ENCODE measurements around the gene CAMSAP1. TPM values are rescaled to one million over a fixed set of nuclear protein-coding genes. Genes with fewer than 3 reads are reported as not detected.

Gene CAMSAP1
- total RNA-seq, 1 donor from 2014 or later: 34.8 TPM

GRCh38 chr9:135803441-135803840 is 103.9 kb downstream of the CAMSAP1 start:
- peak overlapping the region; percentile 41 for H3K27ac Mint-ChIP-seq (ENCODE audit: unreplicated experiment)
- Histone ChIP-seq H4K20me1 (ENCODE audit: insufficient read depth, low read length) (peaks cover 12% of the 10 kb centered on the region), H3K27me3 (ENCODE audit: insufficient read depth, low read length) (no peaks in the 10 kb centered on the region), H3K4me3 (ENCODE audit: insufficient read depth, low read depth, low read length) (no peak overlapping the region), H3K4me1 (ENCODE audit: insufficient read depth, low read length) (peaks cover 3% of the 10 kb centered on the region), H3K79me2 (ENCODE audit: insufficient read depth, low read length) (no peaks in the 10 kb centered on the region), H2AFZ (ENCODE audit: low read depth, low read length) (no peak overlapping the region), H3K9ac (ENCODE audit: low read length) (no peak overlapping the region), H3K4me2 (ENCODE audit: low read length) (no peak overlapping the region), H3K9me3 (ENCODE audit: insufficient read depth, low read depth, low read length) (no peaks in the 10 kb centered on the region), H3K27ac (ENCODE audit: low read depth, low read length) (no peak overlapping the region), H3K36me3 (ENCODE audit: insufficient read depth, low read length) (no peaks in the 10 kb centered on the region)
- H3K4me1 Mint-ChIP-seq (ENCODE audit: low read depth, unreplicated experiment): peaks cover 16% of the 10 kb centered on the region
- TF ChIP-seq CTCF (IDR thresholded peaks at IDR 0.05; ENCODE audit: insufficient read depth, low read depth, low read length) (no peak), EZH2 (IDR thresholded peaks at IDR 0.05; ENCODE audit: insufficient read depth, low read length) (no peak)
- H3K9me3 Mint-ChIP-seq (ENCODE audit: unreplicated experiment): peaks cover 2% of the 10 kb centered on the region
- DNase-seq (ENCODE audit: low read depth): no peak
- H3K36me3 Mint-ChIP-seq (ENCODE audit: low read depth, unreplicated experiment): no peaks in the 10 kb centered on the region
- H3K4me3 Mint-ChIP-seq (ENCODE audit: unreplicated experiment): no peak overlapping the region
- FAIRE-seq: no peak
- peaks cover 3% of the 10 kb centered on the region for H3K27me3 Mint-ChIP-seq (ENCODE audit: low read depth, unreplicated experiment)

- H3K4me2 ChIP-seq (ENCODE audit: low read length): no peak overlapping the region
- no peak for FAIRE-seq
- H3K4me1 ChIP-seq (ENCODE audit: insufficient read depth, low read length): peaks cover 3% of the 10 kb centered on the region
- H3K9me3 Mint-ChIP-seq (ENCODE audit: unreplicated experiment): peaks cover 2% of the 10 kb centered on the region
- H3K36me3 Mint-ChIP-seq (ENCODE audit: low read depth, unreplicated experiment): no peaks in the 10 kb centered on the region
- no peak overlapping the region for H3K27ac ChIP-seq (ENCODE audit: low read depth, low read length)
- H3K4me3 Mint-ChIP-seq (ENCODE audit: unreplicated experiment): no peak overlapping the region
- no peak overlapping the region for H2AFZ ChIP-seq (ENCODE audit: low read depth, low read length)
- H3K4me1 Mint-ChIP-seq (ENCODE audit: low read depth, unreplicated experiment): peaks cover 16% of the 10 kb centered on the region
- DNase-seq (ENCODE audit: low read depth): no peak
- H3K36me3 ChIP-seq (ENCODE audit: insufficient read depth, low read length): no peaks in the 10 kb centered on the region
- H3K27me3 Mint-ChIP-seq (ENCODE audit: low read depth, unreplicated experiment): peaks cover 4% of the 10 kb centered on the region
- H3K27me3 ChIP-seq (ENCODE audit: insufficient read depth, low read length): no peaks in the 10 kb centered on the region
- TF ChIP-seq EZH2 (IDR thresholded peaks at IDR 0.05; ENCODE audit: insufficient read depth, low read length) (no peak), CTCF (IDR thresholded peaks at IDR 0.05; ENCODE audit: insufficient read depth, low read depth, low read length) (no peak)
- H3K79me2 ChIP-seq (ENCODE audit: insufficient read depth, low read length): no peaks in the 10 kb centered on the region
- no peak overlapping the region for H3K4me3 ChIP-seq (ENCODE audit: insufficient read depth, low read depth, low read length)
- H4K20me1 ChIP-seq (ENCODE audit: insufficient read depth, low read length): peaks cover 8% of the 10 kb centered on the region
- H3K9ac ChIP-seq (ENCODE audit: low read length): no peak overlapping the region
- no peak overlapping the region for H3K27ac Mint-ChIP-seq (ENCODE audit: unreplicated experiment)
- no peaks in the 10 kb centered on the region for H3K9me3 ChIP-seq (ENCODE audit: insufficient read depth, low read depth, low read length)
Measured at GRCh38 chr9:135802876-135803419, 104.4 kb downstream of the CAMSAP1 start.

- H3K9me3 Mint-ChIP-seq (ENCODE audit: unreplicated experiment): peaks cover 2% of the 10 kb centered on the region
- H3K36me3 ChIP-seq (ENCODE audit: insufficient read depth, low read length): no peaks in the 10 kb centered on the region
- H3K79me2 ChIP-seq (ENCODE audit: insufficient read depth, low read length): no peaks in the 10 kb centered on the region
- TF ChIP-seq CTCF (IDR thresholded peaks at IDR 0.05; ENCODE audit: insufficient read depth, low read depth, low read length) (no peak), EZH2 (IDR thresholded peaks at IDR 0.05; ENCODE audit: insufficient read depth, low read length) (no peak)
- FAIRE-seq (no peak), DNase-seq (ENCODE audit: low read depth) (no peak)
- no peak overlapping the region for H3K27ac ChIP-seq (ENCODE audit: low read depth, low read length)
- H3K4me3 ChIP-seq (ENCODE audit: insufficient read depth, low read depth, low read length): no peak overlapping the region
- no peaks in the 10 kb centered on the region for H3K9me3 ChIP-seq (ENCODE audit: insufficient read depth, low read depth, low read length)
- no peak overlapping the region for H3K4me2 ChIP-seq (ENCODE audit: low read length)
- no peak overlapping the region for H3K9ac ChIP-seq (ENCODE audit: low read length)
- H4K20me1 ChIP-seq (ENCODE audit: insufficient read depth, low read length): peaks cover 4% of the 10 kb centered on the region
- H3K4me3 Mint-ChIP-seq (ENCODE audit: unreplicated experiment): no peak overlapping the region
- peaks cover 13% of the 10 kb centered on the region for H3K27me3 Mint-ChIP-seq (ENCODE audit: low read depth, unreplicated experiment)
- no peak overlapping the region for H2AFZ ChIP-seq (ENCODE audit: low read depth, low read length)
- H3K4me1 Mint-ChIP-seq (ENCODE audit: low read depth, unreplicated experiment): peaks cover 16% of the 10 kb centered on the region
- H3K27me3 ChIP-seq (ENCODE audit: insufficient read depth, low read length): no peaks in the 10 kb centered on the region
- no peak overlapping the region for H3K27ac Mint-ChIP-seq (ENCODE audit: unreplicated experiment)
- H3K36me3 Mint-ChIP-seq (ENCODE audit: low read depth, unreplicated experiment): no peaks in the 10 kb centered on the region
- peaks cover 3% of the 10 kb centered on the region for H3K4me1 ChIP-seq (ENCODE audit: insufficient read depth, low read length)
Measured at GRCh38 chr9:135801070-135801469, 106.3 kb downstream of the CAMSAP1 start.
